Neural progenitor cell (in vitro differentiated cells): ENCODE measurements around the gene LRRTM4.

Source experiments
- CTCF ChIP-seq: fragments of 200-600 bp; sonication (generic); IDR thresholded peaks from 2 replicates; pipeline ENCODE4 v1.5.1; 2017; ENCODE audit warnings: antibody characterized with exemption, mild to moderate bottlenecking
- EZH2 ChIP-seq: fragments of 200-600 bp; sonication (generic); IDR thresholded peaks from 2 replicates; pipeline ENCODE4 v1.6.1; 2017; ENCODE audit warnings: antibody characterized with exemption, mild to moderate bottlenecking, moderate library complexity
- EZH2phosphoT487 ChIP-seq: fragments of 200-600 bp; sonication (generic); IDR thresholded peaks from 2 replicates; pipeline ENCODE4 v1.6.1; 2017; ENCODE audit warnings: antibody characterized with exemption

- no peak for TF ChIP-seq CTCF
- no peak for TF ChIP-seq EZH2
- no peak for TF ChIP-seq EZH2phosphoT487
Observed at GRCh38 chr2:76862901-76863300, 659.3 kb downstream of the LRRTM4 start.
